Limb (tissue), 2 donors: Measurements from ENCODE around the gene ALG9.

Experiments
- DNase-seq, 2 donors: peaks; one replicate each; pipeline ENCODE4 v3.0.0-alpha.2; 2016; ENCODE audit errors: extremely low spot score in 2 of 2

The ALG9 gene

DNA sequence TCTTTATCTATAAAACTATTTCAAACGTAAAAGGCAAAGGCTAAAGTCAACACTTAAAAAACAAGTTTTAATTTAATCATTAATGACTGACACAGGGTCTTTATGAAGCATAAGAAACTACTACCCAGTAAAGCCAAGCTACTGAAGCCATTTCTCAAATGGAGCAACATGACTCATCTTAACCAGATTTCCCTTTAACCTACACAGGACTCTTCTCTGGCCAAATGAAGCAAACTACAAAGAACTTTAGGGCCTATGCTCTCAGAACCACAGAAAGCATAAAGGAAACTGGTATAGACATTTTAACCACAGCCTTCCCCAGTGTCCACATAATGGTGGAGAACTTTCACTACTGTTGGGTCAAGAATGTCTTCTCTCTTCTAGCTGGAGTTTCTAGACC lies 34.7 kb downstream of the ALG9 start:
- DNase-seq: no peak

DNA sequence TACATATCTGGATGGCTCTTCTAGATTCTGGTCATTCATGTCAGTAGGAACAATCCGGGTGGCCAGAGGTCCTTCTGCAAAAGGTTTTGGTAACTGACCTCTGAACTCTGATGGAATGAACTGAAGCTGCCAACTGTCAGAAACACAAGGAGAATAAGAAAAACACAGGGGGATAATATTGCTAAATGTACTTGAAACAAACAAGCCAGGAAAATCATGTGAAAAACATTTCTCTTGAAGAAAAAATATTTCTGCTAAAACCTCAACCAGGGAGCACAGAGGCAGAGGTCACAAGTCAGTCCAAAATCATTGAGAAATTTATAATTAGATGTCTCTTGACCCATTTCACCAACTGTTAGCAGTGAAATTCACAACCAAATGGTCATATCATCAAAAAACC lies 35.2 kb downstream of the ALG9 start:
- no peak for DNase-seq

DNA sequence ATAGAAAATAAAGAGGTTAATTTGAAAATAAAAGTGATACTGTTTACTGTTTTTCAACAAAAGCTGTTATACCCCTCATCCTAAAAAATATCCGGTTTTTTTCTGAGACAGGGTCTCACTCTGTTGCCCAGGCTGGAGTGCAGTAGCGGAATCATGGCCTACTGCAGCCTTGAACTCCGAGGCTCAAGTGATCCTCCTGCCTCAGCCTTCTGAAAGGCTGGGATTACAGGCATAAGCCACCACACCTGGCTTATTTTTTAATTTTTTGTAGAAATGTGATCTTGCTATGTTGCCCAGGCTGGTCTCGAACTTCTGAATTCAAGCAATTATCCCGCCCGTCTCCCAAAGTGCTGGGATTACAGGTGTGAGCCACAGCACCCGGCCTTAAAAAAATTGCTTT lies 35.7 kb downstream of the ALG9 start:
- no peak for DNase-seq

DNA sequence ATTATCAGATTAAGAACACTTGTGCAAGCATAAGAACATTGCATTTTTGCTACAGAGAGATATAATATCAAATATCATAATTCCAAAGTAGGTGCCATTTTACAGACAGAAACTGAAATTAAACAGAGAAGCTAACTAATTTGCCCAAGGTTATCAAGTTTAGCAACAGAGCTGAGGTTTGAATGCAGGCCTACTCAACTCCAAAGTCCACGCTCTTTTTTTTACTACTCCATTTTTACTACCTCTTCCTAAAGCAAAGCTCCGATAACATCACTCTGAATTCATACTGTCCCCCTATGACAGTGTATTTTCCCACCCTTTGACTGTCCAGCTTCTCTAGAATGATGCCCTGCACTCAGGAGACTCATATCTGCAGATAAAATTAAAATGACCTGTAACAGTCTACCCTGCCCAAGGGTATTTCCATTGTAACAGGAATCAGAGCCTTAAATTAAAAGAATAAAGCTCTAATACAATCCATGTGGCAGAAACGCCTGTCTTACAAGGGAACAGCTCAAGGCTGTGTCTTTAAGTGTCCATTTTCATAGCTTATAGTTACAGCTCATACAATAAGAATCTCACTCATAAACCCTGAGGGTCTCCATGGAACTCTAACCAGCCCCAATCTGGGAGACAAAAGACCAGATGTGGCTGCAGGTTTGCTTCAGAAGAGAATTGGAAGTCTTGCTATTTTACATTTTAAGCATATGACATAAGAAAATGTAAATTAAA lies 36.8 kb downstream of the ALG9 start:
- DNase-seq: no peak

DNA sequence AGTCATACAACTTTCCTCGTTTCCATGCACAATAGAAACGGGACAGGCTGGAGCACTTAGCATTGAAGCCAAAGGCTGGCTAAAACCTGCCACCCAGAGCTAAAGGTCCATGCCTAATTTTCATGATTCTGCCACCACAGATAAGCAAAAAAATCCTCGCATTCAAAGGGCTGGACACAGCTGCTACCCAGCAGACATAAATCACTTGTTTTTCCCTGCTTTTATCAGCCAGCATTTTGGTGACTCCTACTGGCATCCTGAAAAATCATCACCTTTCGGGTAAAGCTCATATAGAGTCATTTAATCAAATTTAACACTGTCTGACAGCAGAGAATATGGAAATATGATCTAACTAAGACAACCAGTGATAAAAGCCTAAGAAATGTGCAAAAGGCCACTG lies 37.9 kb downstream of the ALG9 start:
- DNase-seq: no peak

DNA sequence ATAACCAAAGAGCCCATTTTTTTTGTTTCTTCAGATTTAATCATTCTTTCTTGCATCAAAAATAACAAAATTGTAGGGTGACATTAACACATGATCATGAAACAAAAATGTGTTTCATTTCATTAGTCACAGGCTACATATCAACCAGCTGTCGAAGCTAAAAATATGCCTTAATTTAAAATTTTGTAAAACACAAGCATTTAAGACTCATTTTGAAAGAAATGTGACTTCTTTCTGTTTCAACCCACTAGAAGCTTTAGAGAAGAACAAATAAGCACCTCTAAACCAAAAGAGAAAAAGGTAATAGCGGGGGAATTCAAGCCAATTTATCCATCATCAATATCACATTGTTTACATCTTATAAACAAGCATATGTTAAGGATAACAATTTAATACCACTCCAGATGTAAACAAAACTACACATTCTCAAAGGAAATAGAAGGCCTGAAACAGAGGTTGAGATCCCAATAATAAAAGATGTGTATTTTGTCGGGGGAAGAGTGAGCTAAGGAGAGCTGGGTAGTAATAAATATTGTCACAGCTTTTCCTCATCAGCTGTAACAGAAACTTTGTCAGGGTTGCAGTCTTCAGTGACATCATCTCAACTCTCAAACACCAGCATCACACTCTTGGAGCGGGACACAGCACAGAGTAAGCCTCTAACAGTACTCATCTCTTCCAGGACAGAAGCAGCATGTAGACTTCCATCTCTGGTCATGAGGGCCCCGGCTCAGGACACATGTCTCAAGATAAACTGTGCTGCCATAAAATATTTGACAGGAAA lies 42.0 kb downstream of the ALG9 start:
- no peak for DNase-seq

DNA sequence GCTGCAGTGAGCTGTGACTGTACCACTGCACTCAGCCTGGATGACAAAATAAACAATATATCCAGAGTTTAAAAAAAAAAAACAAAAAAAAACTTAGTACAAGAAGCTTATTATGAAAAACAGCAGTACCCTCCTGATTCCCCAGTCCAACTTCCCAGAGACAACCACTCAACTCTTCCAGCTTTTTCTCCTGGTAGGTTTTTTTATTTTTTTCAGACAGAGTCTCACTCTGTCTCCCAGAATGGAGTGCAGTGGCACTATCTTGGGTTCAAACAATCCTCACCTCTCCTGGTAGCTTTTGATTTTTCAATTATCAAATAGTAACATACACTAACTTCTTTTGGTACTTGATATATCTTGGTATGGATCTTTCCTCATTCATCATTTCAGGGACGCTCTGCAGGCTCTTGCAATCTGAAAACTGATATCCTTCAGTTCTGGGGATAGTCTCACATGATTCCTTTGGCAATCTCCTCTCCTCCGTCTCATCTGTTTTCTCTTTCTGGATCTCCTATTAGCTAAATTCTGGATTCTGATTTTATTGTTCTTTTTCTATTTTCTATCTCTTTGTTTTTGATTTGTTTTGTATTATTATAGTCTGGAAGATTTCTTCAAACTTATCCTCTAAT lies 44.9 kb downstream of the ALG9 start:
- DNase-seq: no peak

DNA sequence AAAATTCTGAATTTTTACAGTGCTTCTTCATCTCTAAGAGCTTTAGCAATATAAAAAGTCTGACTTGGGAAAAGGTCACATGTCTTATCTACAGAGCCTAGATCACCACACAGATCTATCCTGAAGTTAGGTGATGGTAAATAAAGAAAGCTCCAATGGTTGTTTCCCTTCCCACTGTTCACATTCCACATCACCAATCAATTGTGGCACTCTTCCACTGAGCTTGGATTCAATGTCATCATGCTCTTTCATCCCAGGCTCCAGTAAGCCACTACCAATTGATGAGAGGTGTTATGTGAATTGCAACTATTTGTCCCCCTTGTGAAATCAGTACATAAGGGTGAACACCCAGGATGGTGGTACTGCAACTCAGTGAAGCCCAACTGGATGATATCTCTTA lies 47.8 kb downstream of the ALG9 start:
- no peak for DNase-seq

DNA sequence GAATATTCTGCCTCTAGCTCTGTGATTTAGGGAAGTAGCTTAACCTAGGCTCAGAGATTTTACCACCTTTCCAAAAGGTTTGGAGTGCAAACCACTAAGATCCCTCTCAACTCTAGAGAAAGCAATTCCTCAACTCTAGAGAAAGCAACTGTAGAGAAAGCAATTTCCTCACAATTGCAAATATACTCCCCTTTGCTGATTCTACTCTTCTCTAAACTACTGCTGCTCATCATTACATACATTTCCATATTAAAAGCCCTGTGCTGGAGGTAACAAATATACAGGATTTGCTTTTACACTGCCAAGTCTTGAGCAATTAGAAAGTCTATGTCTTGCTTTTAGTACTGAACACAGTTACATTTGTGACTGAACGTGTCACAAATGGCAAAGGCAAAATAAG lies 48.2 kb downstream of the ALG9 start:
- DNase-seq: no peak

DNA sequence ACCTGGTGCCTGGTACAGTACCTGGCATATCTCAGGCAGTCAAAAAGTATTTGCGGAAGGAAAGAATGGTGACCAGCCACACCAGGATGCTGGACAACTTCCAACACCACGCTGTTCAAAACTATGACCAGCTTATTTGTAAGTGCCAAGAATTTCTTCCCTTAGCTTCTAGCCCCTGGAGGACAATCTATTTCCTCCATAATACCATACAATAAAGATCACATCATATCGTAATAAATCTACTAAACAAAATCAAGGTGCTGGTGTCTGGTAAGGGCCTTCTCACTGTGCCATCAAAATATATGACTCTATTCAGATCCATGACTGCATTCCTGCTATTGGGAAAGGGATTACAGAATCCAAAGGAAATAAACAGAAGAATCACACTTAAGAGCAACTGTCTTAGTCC lies 51.5 kb downstream of the ALG9 start:
- no peak for DNase-seq

DNA sequence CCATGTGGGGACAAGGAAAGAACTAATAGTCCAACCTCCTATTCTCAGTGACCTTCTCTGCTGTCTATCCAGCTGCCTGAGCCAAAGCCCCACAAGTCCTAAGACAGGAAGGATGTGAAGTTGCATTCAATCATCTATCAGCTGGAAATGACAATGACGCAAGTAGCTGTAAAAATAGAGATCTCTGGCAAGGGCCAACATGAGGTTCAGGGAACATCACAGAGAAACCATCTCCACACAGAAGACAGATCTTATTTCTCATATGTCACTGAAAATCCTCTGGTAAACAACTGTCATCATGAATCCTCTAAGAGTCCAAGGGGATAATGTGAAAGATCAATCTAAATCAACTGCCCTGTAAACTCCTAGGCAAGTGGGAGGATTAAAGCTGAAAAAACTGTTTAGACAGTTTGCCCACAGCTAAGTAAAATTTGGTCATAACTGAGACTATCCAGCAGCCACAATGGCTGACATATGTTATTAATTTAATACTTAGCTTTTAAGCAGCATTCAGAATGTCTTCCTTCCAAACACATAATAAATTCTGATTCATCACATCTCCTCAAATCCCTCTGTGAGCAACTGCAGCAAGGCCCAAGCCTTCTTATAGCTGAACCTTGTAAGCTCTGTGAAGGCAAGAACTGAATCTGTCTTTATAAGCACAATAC lies 52.1 kb downstream of the ALG9 start:
- DNase-seq: peak in 1 of 2 donors; percentile 37

DNA sequence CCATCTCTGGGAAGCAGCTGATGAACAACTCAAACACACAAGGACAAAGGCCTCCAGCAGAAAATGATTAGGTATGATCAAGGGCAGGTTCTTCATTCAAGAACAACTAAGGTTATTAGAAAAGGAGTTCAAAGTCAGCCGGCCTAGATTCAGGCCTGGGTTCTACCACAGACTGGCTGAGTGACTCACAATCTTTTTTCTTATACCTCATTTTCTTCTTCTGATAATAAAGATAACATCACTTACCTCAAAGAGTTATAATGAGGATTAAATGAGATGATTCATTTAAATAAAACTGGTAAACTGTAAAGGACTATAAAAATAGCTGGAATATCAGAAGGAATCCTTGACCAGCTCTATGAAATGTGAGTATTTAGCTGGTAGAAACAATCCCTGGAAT lies 55.9 kb downstream of the ALG9 start:
- no peak for DNase-seq

DNA sequence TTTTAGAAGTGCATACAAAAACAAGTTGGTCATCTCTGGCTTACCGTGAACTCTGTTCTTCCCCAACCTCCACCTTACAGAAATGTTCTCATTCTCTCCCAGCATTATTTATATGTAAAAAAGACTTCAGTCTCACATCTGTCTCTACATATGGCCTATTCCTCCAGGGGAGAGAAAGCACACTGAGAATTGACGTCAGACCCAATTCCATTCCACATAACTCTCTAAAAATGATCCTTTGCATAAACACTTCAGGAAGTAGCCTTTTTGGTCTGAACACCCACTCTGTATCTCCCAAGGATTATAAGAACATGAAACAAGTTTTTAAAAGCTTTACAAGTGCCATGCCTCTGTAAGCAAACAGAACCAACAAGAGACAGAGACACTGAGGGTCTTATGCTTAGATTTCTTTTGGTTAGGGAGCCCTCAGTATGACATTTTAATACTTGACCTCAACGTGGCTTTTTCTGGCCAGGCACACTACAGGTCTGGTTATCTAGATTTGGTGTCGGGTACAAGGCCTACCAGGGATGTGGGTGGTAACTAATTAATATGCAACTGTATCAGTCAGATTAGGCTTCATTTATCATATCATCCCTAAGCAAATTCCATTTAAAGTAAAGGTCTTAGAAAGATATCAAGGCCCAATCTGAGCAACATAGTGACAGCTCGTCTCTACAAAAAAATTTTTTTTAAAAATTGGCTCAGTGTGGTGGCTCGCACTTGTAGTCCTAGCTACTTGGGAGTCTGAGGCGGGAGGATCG lies 56.6 kb downstream of the ALG9 start:
- no peak for DNase-seq

DNA sequence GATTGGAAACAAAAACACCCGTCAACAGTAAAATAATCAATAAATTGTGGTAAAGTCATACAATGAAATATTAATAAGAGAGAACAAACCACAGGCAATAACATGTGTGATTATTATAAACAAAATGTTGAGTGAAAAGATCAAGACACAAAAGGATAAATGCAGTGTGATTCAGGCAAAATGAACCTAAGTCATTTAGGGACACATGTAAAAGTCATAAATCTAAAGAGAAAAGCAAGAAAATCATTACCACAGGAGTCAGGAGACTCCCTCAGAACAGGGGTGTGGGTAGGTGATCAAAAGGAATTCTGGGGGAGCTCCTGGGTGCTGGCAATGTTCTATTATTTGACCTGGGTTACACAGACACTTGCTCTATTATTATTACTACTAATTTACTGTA lies 57.3 kb downstream of the ALG9 start:
- no peak for DNase-seq

DNA sequence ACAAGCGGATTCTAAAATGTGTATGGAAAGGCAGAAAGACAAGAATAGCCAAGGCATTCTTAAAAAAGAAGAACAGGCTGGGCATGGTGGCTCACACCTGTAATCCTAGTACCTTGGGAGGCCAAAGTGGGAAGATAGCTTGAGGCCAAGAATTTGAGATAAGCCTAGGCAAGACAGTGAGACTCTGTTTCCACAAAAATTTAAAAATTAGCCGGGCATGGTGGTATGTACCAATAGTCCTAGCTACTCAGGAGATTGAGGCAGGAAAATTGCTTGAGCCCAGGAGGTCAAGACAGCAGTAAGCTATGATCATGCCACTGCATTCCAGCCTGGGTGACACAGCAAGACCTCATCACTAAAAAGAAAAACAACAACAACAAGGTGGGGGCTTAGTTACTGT lies 59.2 kb downstream of the ALG9 start:
- DNase-seq: no peak

DNA sequence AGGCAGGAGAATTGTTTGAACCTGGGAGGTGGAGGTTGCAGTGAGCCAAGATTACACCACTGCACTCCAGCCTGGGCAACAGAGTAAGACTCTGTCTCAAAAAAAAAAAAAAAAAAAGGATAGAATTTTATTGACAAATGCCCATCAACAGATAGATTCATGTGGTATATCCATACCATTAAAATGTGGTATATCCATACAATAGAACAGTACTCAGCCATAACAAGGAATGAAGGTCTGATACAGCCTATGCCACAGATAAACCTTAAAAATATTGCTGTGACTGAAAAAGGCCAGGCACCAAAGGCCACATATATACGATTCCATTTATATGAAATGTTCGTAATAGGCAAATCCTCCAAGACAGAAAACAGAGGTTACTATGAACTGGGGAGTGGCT lies 59.9 kb downstream of the ALG9 start:
- no peak for DNase-seq

DNA sequence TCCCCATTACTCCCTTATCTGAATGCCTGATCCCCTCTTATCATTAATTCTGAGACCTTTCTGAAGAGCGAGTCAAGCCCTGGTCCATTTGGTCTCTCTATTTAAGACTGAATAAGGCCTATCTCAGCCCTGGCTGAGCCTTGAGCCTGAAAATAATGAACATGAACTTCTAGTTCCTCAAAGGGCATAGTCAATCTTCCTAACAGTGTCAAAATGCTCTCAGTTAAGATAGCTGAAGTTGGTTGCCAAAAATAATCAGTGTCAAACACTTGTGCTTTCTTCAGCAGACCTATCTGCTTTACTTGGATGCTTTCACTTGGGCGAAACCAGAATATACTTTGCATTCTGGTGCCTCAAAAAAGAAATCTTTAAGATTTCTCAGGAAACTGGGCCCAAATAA lies 62.5 kb downstream of the ALG9 start:
- DNase-seq: no peak

DNA sequence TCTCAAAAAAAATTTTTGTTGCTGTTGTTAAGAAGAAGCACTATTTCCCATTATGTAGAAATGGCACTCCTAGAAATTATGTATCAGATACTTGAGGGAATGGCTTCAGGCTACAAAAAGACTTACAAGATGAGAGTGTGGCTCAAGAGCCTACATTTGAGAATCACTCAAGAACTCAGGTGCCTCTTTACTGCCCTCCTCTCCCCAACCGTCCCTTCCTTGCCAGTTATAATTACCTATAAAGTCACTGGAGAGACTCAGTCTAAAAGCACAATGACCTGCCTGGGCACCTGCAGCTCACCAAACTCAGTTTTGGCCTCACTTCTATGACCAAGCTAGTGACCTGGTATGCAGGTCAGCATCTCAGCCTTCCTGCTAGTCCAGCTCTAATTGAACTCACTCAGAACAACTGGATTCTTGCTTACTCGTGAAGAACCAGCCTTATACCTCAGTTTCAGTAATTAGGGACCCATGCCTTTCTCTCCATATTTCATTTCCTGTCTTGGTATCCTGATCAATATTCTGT lies 63.3 kb downstream of the ALG9 start:
- DNase-seq: no peak

DNA sequence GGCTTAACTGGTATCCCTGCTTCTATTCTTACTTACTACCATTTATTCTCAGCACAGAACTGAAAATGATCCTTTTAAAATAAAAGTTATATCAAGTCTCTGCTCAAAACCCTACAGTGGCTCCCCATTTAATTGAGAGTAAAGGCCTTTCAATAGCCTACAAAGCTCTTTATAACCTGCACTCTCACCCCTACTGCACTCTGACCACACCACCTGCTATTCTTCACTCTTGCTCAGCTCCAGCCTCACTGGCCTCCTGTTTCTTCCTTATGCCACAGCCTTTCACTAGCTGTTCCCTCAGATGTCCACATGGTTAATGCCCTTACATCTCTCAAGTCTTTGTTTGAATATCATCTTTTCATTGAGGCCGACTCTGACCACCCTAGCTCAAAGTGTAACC lies 64.3 kb downstream of the ALG9 start:
- DNase-seq: no peak

DNA sequence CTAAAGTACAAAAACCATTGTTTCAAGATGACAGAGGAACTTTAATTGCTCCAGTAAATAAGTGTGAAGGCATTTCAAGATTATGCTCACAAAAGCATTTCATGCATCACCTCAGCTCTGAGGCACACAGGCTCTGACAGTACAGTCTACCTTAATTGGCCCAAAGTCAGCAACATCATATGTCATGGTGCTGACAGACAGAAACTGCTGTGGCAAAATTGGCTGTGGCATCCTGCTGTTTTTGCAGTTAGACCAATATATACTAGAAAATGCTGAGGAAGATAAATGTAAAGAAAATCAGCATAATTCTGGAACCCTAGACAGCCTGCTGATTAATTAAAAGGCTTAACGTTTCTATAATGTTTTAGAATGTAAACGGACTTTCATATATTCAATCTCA lies 70.2 kb downstream of the ALG9 start:
- DNase-seq: no peak

DNA sequence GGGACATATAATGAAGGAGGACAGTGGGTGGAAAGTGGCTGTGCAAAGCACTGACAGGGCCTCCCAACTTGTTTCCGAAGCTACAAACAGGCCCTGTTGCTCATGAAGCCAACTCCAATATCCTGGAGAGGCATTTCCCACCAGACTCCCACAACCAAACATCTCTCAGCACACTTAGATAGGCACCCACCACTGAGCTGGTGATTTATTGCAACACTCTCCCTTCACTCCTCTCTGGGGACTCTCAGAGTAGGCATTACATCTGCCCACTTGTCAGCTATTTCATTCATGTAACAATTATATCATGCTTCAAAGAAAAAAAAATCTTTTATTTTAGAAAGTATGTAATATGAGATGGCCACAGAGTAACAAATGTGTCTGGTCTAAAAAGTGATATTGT lies 73.1 kb downstream of the ALG9 start:
- DNase-seq: no peak
